Mammary epithelial cell (primary cell): ENCODE data around the gene FCHSD2.

Experiments used
- EZH2 ChIP-seq: IDR thresholded peaks from 2 replicates; pipeline ENCODE4 v1.6.1; 2012; ENCODE audit warnings: low read length, inconsistent platforms, borderline replicate concordance
- TF ChIP-seq, protein P1 (sequence below), 2 donors: IDR thresholded peaks in 1 of 2; conservative IDR thresholded peaks in 1 of 2; 2 replicates each; pipeline ENCODE4 v1.5.1; 2011 to 2012; ENCODE audit warnings: inconsistent platforms in 2 of 2, low read length in 2 of 2, mild to moderate bottlenecking in 2 of 2, control low read depth in 1 of 2, low read depth in 1 of 2; ENCODE audit not compliant: insufficient read depth in 1 of 2; ENCODE audit errors: extremely low read depth in 1 of 2

- TF ChIP-seq, protein P1, sequence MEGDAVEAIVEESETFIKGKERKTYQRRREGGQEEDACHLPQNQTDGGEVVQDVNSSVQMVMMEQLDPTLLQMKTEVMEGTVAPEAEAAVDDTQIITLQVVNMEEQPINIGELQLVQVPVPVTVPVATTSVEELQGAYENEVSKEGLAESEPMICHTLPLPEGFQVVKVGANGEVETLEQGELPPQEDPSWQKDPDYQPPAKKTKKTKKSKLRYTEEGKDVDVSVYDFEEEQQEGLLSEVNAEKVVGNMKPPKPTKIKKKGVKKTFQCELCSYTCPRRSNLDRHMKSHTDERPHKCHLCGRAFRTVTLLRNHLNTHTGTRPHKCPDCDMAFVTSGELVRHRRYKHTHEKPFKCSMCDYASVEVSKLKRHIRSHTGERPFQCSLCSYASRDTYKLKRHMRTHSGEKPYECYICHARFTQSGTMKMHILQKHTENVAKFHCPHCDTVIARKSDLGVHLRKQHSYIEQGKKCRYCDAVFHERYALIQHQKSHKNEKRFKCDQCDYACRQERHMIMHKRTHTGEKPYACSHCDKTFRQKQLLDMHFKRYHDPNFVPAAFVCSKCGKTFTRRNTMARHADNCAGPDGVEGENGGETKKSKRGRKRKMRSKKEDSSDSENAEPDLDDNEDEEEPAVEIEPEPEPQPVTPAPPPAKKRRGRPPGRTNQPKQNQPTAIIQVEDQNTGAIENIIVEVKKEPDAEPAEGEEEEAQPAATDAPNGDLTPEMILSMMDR (conservative IDR thresholded peaks at IDR 0.05 in 1 of 2, IDR thresholded peaks at IDR 0.05 in 1 of 2; ENCODE audit: extremely low read depth in 1 of 2, insufficient read depth in 1 of 2, low read depth in 1 of 2, low read length in 2 of 2), result no peak
- no peak for TF ChIP-seq EZH2
These were observed 4.2 kb downstream of the FCHSD2 start for GRCh38 chr11:73137944-73138274.
